ENCODE results near the gene ISY1.

DNA sequence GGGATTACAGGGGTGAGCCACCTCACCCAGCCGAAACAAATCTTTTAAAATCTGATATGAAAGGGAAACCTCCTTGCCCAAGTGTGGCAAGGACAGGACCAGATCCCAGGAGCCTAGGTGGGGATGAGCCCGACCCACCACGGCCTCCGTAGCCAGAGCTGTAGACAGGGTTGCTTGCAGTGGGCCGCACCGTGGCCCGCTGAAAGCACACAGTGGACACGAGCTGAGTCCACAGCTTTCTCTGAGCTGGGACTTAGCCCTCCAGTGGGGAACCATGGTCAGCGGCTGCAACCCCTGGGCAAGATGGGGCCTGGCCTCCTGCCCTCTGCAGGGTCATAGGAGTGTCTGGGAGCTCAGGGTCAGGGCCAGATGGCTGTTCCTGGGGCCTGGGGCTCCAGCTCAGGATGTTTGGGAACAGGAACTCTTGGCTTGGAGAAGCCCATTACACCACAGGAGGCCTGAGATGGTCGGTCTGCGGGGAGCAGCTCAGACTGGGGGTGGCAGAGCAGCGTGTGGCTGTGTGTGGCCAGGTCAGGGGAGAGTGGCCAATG, 75.6 kb downstream of the ISY1 start:
- TF ChIP-seq, protein P1, sequence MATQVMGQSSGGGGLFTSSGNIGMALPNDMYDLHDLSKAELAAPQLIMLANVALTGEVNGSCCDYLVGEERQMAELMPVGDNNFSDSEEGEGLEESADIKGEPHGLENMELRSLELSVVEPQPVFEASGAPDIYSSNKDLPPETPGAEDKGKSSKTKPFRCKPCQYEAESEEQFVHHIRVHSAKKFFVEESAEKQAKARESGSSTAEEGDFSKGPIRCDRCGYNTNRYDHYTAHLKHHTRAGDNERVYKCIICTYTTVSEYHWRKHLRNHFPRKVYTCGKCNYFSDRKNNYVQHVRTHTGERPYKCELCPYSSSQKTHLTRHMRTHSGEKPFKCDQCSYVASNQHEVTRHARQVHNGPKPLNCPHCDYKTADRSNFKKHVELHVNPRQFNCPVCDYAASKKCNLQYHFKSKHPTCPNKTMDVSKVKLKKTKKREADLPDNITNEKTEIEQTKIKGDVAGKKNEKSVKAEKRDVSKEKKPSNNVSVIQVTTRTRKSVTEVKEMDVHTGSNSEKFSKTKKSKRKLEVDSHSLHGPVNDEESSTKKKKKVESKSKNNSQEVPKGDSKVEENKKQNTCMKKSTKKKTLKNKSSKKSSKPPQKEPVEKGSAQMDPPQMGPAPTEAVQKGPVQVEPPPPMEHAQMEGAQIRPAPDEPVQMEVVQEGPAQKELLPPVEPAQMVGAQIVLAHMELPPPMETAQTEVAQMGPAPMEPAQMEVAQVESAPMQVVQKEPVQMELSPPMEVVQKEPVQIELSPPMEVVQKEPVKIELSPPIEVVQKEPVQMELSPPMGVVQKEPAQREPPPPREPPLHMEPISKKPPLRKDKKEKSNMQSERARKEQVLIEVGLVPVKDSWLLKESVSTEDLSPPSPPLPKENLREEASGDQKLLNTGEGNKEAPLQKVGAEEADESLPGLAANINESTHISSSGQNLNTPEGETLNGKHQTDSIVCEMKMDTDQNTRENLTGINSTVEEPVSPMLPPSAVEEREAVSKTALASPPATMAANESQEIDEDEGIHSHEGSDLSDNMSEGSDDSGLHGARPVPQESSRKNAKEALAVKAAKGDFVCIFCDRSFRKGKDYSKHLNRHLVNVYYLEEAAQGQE (IDR thresholded peaks at IDR 0.05; ENCODE audit: insufficient read depth in 1 of 2, low read depth in 2 of 2, low read length in 2 of 2), result no peak
- TF ChIP-seq SIN3A (IDR thresholded peaks at IDR 0.05; ENCODE audit: borderline replicate concordance, insufficient read depth, low read length), result no peak
